ENCODE data around the gene OR10V1. TPM values are rescaled to one million over a fixed set of nuclear protein-coding genes. Genes with fewer than 3 reads are reported as not detected.

OR10V1 gene
- total and polyA plus RNA-seq, 2 of the 4 experiments (the other 2 are of a cell fraction), result not detected

- in situ Hi-C loops (cut with MboI; ENCODE audit: low sequenced_read_pairs) (loop anchor here (10.0 kb wide), 1 partner anchor 123 kb away; no protein-coding TSS in a partner anchor), dilution Hi-C loops (cut with HindIII; ENCODE audit: low sequenced_read_pairs, unreplicated experiment) (no loop called here), intact Hi-C loops (cut with micrococcal nuclease) (no loop called here)
- Histone ChIP-seq H3K4me1 (ENCODE audit: control insufficient read depth, insufficient read depth, low read length) (peaks cover 3% of the 10 kb centered on the region; the same call in 1 of the 2 replicates), H3K36me3 (ENCODE audit: control insufficient read depth, insufficient read depth, low read length) (no peaks in the 10 kb centered on the region), H3K14ac (replicated peaks; ENCODE audit: low read depth, low read length) (no peak overlapping the region), H2BK20ac (ENCODE audit: low read depth, low read length) (no peak overlapping the region), H3K4me2 (ENCODE audit: low read depth, low read length) (no peak overlapping the region), H3K4ac (ENCODE audit: low read depth, low read length) (no peak overlapping the region), H3K9me3 (ENCODE audit: control insufficient read depth, insufficient read depth, low read length) (no peaks in the 10 kb centered on the region), H2AK9ac (replicated peaks; ENCODE audit: low read depth, low read length, poor library complexity) (no peak overlapping the region), H2BK120ac (ENCODE audit: low read depth, low read length) (no peak overlapping the region), H2BK15ac (ENCODE audit: low read depth, low read length) (no peak overlapping the region), H3K56ac (ENCODE audit: extremely low read depth, insufficient read depth, low read length) (no peak overlapping the region), H3K18ac (ENCODE audit: low read depth, low read length) (no peak overlapping the region), H3K4me3 (ENCODE audit: insufficient read depth, low read depth, low read length) (no peak overlapping the region), H3K9me1 (ENCODE audit: insufficient read depth, low read length) (no peaks in the 10 kb centered on the region), H4K20me1 (ENCODE audit: insufficient read depth, low read length) (peaks cover 5% of the 10 kb centered on the region; the same call in 1 of the 2 replicates), H4K91ac (ENCODE audit: insufficient read depth, low read depth, low read length) (no peak overlapping the region), H3K79me1 (ENCODE audit: low read depth in 1 of 2, low read length in 2 of 2) (peaks cover 11 to 27% of the 10 kb centered on the region in 2 experiments; a peak in 3 of 4 replicates), H3K9ac (ENCODE audit: low read depth, low read length) (no peak overlapping the region), H3K27ac (ENCODE audit: insufficient read depth, low read length) (no peak overlapping the region), H2AK5ac (ENCODE audit: low read depth, low read length) (no peak overlapping the region), H2AFZ (replicated peaks; ENCODE audit: low read length, poor library complexity) (no peak overlapping the region), H4K8ac (ENCODE audit: low read depth in 2 of 2, low read length in 2 of 2) (no peak overlapping the region), H3K27me3 (ENCODE audit: control insufficient read depth, insufficient read depth, low read length) (no peaks in the 10 kb centered on the region), H3K23ac (ENCODE audit: low read depth, low read length) (no peak overlapping the region), H2BK5ac (ENCODE audit: low read depth, low read length, poor library complexity, severe bottlenecking) (no peak overlapping the region), H4K5ac (ENCODE audit: low read depth, low read length) (no peak overlapping the region)
- no peak for DNase-seq
- CTCF ChIA-PET, result interaction anchor here (0.6 to 1.0 kb wide), 2 partner anchors 9 to 73 kb away, joined by 3 read pairs; no protein-coding TSS in a partner anchor
- 100% methylated on average over 3 of the region's 11 CpGs; no CpG with 5 or more reads in 1 of the 2 experiments for WGBS, 2 experiments (ENCODE audit: extremely low coverage in 2 of 2, insufficient read length in 1 of 2)
- POLR2A ChIA-PET (ENCODE audit: unreplicated experiment), result no interaction called here
- ATAC-seq (ENCODE audit: low read depth), result no peak
- no TSS peak for BruUV-seq (replicated peaks)
- TF ChIP-seq CTCF (conservative IDR thresholded peaks at IDR 0.05; ENCODE audit: low read depth, low read length), result no peak
- no peak for TF ChIP-seq CHD1 (IDR thresholded peaks at IDR 0.05; ENCODE audit: low read depth, low read length)
- no peak for TF ChIP-seq MAZ (IDR thresholded peaks at IDR 0.05; ENCODE audit: borderline replicate concordance, low read depth, low read length)
- TF ChIP-seq MAFK (IDR thresholded peaks at IDR 0.05; ENCODE audit: low read depth, low read length), result no peak
- no peak for TF ChIP-seq BHLHE40 (IDR thresholded peaks at IDR 0.05; ENCODE audit: low read depth, low read length)
- no peak for TF ChIP-seq ELK1 (IDR thresholded peaks at IDR 0.05; ENCODE audit: borderline replicate concordance, low read depth, low read length)
- TF ChIP-seq CEBPB (IDR thresholded peaks at IDR 0.05; ENCODE audit: low read depth, low read length), result no peak
- TF ChIP-seq MXI1 (IDR thresholded peaks at IDR 0.05; ENCODE audit: borderline replicate concordance, low read depth, low read length), result no peak
- no peak for TF ChIP-seq USF2 (IDR thresholded peaks at IDR 0.05; ENCODE audit: low read depth, low read length)
- no peak for TF ChIP-seq RFX5 (IDR thresholded peaks at IDR 0.05; ENCODE audit: low read depth, low read length)
- no peak for TF ChIP-seq POLR2A (IDR thresholded peaks at IDR 0.05; ENCODE audit: low read depth, low read length)
- no peak for TF ChIP-seq SMC3 (IDR thresholded peaks at IDR 0.05; ENCODE audit: low read depth, low read length)
- TF ChIP-seq RAD21 (IDR thresholded peaks at IDR 0.05; ENCODE audit: low read length), result no peak
- TF ChIP-seq FOS (IDR thresholded peaks at IDR 0.05; ENCODE audit: low read depth, low read length), result no peak
- no peak for TF ChIP-seq RCOR1 (IDR thresholded peaks at IDR 0.05; ENCODE audit: insufficient replicate concordance, low read length)
- TF ChIP-seq NFE2L2 (IDR thresholded peaks at IDR 0.05; ENCODE audit: low read depth, low read length), result no peak
Observed at GRCh38 chr11:59671471-59671870, 42.2 kb downstream of the OR10V1 start.
